Fibroblast of villous mesenchyme (primary cell): Measurements from ENCODE around the gene FANCL. TPM values are rescaled to one million over a fixed set of nuclear protein-coding genes. Genes with fewer than 3 reads are reported as not detected.
"Not testable (repeated sequence)": the region's sequence is repeated elsewhere in the genome, so short reads cannot be mapped to it uniquely, and the experiment has no call there.

Experiments used
- DNase-seq: peaks from one replicate; pipeline ENCODE4 v3.0.0-alpha.2; 2010; ENCODE audit warnings: low read depth
- H3K4me3 ChIP-seq: 2 replicates; pipeline ENCODE4 v1.5.1; 2011; ENCODE audit warnings: low read depth, mild to moderate bottlenecking, low read length
- total RNA-seq: library from RNA; depleted of rRNA; stranded (reverse); fragments of >200 nt; gene quantifications from 2 replicates; pipeline ENCODE4 v1.2.3, GENCODE V29; 2012
- TF ChIP-seq, protein P1 (sequence below): IDR thresholded peaks from 2 replicates; pipeline ENCODE4 v1.5.1; 2012; ENCODE audit warnings: low read depth, mild to moderate bottlenecking, low read length; ENCODE audit not compliant: insufficient read depth

FANCL gene
- total RNA-seq, 1 donor = 26.8 TPM

DNA sequence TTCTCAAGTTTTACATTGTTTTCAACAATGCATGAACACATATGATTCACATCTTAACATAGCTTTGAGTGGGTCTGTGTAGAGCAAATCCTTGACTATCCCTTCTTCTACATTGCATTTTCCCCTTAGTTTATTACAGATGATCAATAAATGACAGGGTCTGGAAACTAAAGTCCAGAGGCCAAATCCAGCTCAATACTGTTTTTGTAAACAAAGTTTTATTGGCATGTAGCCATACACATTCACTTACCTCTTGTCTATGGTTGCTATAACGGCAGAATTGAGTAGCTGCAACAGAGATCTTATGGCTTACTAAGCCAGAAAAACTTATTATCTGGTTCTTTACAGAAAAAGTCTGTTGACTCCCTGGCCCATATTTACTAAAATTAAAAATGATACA, 12.8 kb downstream of the FANCL start:
- TF ChIP-seq, protein P1, sequence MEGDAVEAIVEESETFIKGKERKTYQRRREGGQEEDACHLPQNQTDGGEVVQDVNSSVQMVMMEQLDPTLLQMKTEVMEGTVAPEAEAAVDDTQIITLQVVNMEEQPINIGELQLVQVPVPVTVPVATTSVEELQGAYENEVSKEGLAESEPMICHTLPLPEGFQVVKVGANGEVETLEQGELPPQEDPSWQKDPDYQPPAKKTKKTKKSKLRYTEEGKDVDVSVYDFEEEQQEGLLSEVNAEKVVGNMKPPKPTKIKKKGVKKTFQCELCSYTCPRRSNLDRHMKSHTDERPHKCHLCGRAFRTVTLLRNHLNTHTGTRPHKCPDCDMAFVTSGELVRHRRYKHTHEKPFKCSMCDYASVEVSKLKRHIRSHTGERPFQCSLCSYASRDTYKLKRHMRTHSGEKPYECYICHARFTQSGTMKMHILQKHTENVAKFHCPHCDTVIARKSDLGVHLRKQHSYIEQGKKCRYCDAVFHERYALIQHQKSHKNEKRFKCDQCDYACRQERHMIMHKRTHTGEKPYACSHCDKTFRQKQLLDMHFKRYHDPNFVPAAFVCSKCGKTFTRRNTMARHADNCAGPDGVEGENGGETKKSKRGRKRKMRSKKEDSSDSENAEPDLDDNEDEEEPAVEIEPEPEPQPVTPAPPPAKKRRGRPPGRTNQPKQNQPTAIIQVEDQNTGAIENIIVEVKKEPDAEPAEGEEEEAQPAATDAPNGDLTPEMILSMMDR = no peak
- no peak for DNase-seq

DNA sequence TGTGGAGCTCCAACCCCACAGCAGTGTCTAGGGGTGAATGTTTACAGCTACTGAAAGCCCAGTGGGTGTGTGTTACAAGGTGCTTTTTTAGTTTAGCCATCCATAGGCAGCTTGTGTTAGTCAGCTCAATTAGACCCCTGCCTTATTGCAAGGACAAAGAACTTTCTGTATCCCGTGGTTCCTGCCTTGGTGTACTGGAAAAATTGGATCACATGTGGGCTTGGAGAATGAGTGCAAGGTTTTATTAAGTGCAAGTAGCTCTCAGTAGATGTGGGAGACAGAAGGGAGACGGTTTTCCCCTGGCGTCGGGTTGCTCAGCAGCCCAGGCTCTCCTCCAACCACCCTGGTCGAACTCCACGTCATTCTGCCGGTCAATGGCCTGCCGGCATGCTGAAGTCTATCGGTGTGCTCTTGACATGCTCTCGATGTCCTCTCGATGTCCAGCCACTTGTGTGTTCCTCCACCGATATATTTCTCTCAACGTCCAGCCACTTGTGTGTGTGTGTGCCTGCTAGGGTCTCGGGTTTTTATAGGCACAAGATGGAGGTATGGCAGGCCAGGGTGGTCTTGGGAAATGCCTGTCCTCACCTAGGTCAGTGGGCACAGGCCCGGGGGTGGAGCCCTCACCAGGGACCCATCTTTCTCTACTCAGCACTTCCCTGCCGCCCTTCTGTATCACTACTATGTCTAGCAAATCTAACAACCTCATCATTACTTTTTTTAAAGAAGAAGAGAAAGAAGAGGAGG, 13.8 kb downstream of the FANCL start:
- TF ChIP-seq, protein P1 = no peak
- no peak overlapping the region for H3K4me3 ChIP-seq
- DNase-seq = no peak

More for the DNA sequence above, 12.8 kb downstream of the FANCL start:
- H3K4me3 ChIP-seq = no peak overlapping the region

DNA sequence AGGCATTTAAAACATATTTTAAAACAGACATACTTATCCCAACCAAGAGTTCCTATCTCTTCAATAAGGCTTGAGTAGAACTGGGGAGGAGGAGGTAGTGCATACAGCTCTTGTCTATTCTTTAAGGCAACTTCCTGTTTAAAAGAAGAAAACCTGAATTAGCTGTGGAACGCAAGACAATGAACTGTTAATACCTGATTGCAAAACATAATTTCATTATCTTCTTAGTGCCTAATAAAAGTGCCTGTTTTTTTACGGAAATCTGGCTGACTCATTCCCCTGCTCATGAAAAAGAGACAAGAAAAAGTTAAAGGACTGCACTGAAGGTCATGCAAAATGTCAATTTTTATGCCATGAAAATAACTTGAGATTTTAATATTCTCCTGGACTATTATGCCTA, 19.2 kb downstream of the FANCL start:
- no peak overlapping the region for H3K4me3 ChIP-seq
- TF ChIP-seq, protein P1 = no peak
- DNase-seq = peak; percentile 68

DNA sequence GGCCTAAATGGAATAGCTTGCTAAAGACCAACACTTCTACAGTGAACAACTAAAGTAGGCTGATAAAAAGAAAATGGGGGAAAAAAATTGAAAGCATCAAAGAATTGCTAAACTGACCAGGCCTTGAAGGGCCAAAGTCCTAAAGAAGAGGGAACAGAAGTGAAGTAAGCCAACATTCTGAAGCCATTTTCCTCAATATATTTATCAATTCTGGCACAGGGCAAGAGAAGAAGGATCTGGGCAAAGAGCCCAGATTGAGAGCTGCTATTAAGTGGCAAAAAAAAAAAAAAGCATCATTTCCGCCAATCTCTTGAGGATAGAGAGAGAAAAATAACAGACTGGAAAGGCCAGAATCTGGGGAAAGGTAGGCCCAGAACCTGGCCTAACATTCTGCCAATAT, 25.7 kb downstream of the FANCL start:
- DNase-seq = no peak
- H3K4me3 ChIP-seq = no peak overlapping the region
- TF ChIP-seq, protein P1 = no peak

DNA sequence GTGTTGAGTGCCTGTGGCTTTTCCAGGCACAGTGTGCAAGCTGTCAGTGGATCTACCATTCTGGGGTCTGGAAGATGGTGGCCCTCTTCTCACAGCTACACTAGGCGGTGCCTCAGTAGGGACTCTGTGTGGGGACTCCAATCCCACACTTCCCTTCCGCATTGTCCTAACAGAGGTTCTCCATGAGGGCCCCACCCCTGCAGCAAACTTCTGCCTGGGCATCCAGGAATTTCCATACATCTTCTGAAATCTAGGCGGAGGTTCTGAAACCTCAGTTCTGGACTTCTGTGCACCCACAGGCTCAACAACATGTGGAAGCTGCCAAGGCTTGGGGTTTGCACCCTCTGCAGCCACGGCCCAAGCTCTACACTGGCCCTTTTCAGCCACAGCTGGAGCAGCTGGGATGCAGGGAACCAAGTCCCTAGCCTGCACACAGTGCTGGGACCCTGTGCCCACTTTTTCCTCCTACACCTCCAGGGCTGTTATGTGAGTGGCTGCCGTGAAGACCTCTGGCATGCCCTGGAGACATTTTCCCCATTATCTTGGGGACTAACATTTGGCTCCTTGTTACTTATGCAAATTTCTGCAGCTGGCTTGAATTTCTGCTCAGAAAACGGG, 30.1 kb downstream of the FANCL start:
- DNase-seq, H3K4me3 ChIP-seq: not testable (repeated sequence)

DNA sequence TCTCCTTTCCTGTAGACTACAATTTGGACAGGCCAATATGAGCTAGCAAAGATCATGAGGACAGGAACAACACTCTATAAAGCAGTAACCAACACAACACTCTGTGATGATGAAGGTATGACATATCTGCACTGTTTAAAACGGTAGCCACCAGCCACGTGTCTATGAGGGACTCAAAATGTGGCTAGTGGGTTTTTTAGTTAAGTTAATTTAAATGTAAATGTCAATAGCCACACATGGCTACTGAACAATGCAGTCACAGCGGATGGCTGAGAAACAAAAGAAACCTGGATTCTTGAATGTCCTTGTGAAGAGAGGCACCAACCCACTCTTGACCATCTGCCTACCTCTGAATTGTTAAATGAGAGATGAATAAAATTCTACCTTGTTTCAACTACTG, 33.9 kb downstream of the FANCL start:
- TF ChIP-seq, protein P1 = no peak
- DNase-seq = no peak
- H3K4me3 ChIP-seq = no peak overlapping the region

DNA sequence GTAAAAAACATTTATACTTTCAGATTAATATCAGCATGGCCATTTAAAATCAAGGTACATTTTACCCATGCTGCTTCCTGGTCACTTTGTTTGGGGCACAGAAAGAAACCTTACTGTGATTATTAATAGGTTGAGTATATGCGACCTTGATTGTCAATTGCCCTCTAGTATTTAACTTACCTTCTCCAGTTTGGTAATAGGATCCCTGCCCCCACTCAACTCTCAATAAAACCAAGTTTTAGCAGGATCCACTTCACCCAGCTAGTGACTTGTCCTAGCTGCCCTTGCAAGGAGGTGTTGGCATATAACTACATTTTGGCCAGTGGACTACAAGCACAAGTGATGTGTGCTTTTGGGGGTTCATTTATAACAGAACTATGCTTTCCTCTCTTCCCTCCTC, 34.3 kb downstream of the FANCL start:
- TF ChIP-seq, protein P1 = no peak
- DNase-seq = no peak
- H3K4me3 ChIP-seq = no peak overlapping the region
